Keratinocyte (primary cell): Measurements from ENCODE around the gene CST7. TPM values are rescaled to one million over a fixed set of nuclear protein-coding genes. Genes with fewer than 3 reads are reported as not detected.

Experiments used
- DNase-seq: peaks from one replicate; pipeline ENCODE4 v3.0.0-alpha.2; 2011; ENCODE audit warnings: low read depth, missing footprints, low spot score
- FAIRE-seq: peaks from 2 replicates; lab custom pipeline; 2011; peaks lifted over from hg19 to GRCh38; lab: Jason Lieb, UNC
- H2AFZ ChIP-seq: 2 replicates; pipeline ENCODE4 v1.6.0; 2012; ENCODE audit warnings: low read length, control low read depth, inconsistent platforms; ENCODE audit not compliant: control insufficient read depth
- H3K27ac ChIP-seq: 2 replicates; pipeline ENCODE4 v1.5.1; 2011; ENCODE audit warnings: low read length; ENCODE audit not compliant: control insufficient read depth, insufficient read depth
- H3K27me3 ChIP-seq: 3 replicates; pipeline ENCODE4 v1.6.0; 2011; ENCODE audit warnings: low read length; ENCODE audit not compliant: control insufficient read depth, insufficient read depth; ENCODE audit errors: extremely low read depth
- H3K36me3 ChIP-seq, 2 experiments: 2 replicates in 1 of 2; 3 replicates in 1 of 2; pipeline ENCODE4 v1.5.1; 2011; ENCODE audit warnings: low read length in 2 of 2, mild to moderate bottlenecking in 1 of 2; ENCODE audit not compliant: control insufficient read depth in 2 of 2, insufficient read depth in 2 of 2; ENCODE audit errors: extremely low read depth in 1 of 2
- H3K4me1 ChIP-seq: 3 replicates; pipeline ENCODE4 v1.5.1; 2011; ENCODE audit warnings: low read length; ENCODE audit not compliant: control insufficient read depth, insufficient read depth; ENCODE audit errors: extremely low read depth
- H3K4me2 ChIP-seq: 3 replicates; pipeline ENCODE4 v1.6.0; 2011; ENCODE audit warnings: low read depth, low read length; ENCODE audit not compliant: control insufficient read depth, insufficient read depth; ENCODE audit errors: extremely low read depth
- H3K4me3 ChIP-seq, 3 experiments: fragments of 200-600 bp in 1 of 3; sonication (generic) in 1 of 3; 2 replicates in 2 of 3; 3 replicates in 1 of 3; pipeline ENCODE4 v1.5.1; 2011 to 2016; ENCODE audit warnings: low read length in 3 of 3, mild to moderate bottlenecking in 3 of 3, control low read depth in 2 of 3, inconsistent platforms in 1 of 3, low read depth in 1 of 3, mixed read lengths in 1 of 3, mixed run types in 1 of 3, moderate library complexity in 1 of 3; ENCODE audit not compliant: control insufficient read depth in 2 of 3, insufficient read depth in 2 of 3; ENCODE audit errors: extremely low read depth in 1 of 3
- H3K79me2 ChIP-seq: 2 replicates; pipeline ENCODE4 v1.6.0; 2012; ENCODE audit warnings: low read length; ENCODE audit not compliant: control insufficient read depth, insufficient read depth
- H3K9ac ChIP-seq: 3 replicates; pipeline ENCODE4 v1.6.0; 2011; ENCODE audit warnings: low read length; ENCODE audit not compliant: control insufficient read depth, insufficient read depth; ENCODE audit errors: extremely low read depth
- H3K9me1 ChIP-seq: 3 replicates; pipeline ENCODE4 v1.6.0; 2011; ENCODE audit warnings: low read length; ENCODE audit not compliant: control insufficient read depth, insufficient read depth; ENCODE audit errors: extremely low read depth
- H3K9me3 ChIP-seq: 2 replicates; pipeline ENCODE4 v1.5.1; 2012; ENCODE audit warnings: low read depth, low read length; ENCODE audit not compliant: control insufficient read depth
- H4K20me1 ChIP-seq: 3 replicates; pipeline ENCODE4 v1.6.0; 2011; ENCODE audit warnings: low read length; ENCODE audit not compliant: control insufficient read depth, insufficient read depth; ENCODE audit errors: extremely low read depth
- CTCF ChIP-seq, 3 experiments: IDR thresholded peaks in 1 of 3; conservative IDR thresholded peaks in 1 of 3; optimal IDR thresholded peaks in 1 of 3; 2 replicates in 2 of 3; 3 replicates in 1 of 3; pipeline versions ENCODE3 to v1.5.1; 2011; ENCODE audit warnings: low read length in 3 of 3, mild to moderate bottlenecking in 3 of 3, moderate library complexity in 2 of 3, control low read depth in 1 of 3, inconsistent platforms in 1 of 3; ENCODE audit not compliant: insufficient read depth in 2 of 3; ENCODE audit errors: extremely low read depth in 1 of 3
- EZH2 ChIP-seq: IDR thresholded peaks from one replicate; pipeline ENCODE4 v1.6.1; 2012; ENCODE audit warnings: inconsistent platforms, mild to moderate bottlenecking, low read length, moderate library complexity
- dilution Hi-C: fragments of 300-500 bp; cut with MboI; formaldehyde crosslinking; loops from one replicate; pipeline ENCODE4 v1.7.0; 2020; ENCODE audit warnings: low sequenced_read_pairs; ENCODE audit not compliant: extremely low pct_ligation_motif_present
- polyA plus RNA-seq, 5 experiments: library from polyadenylated mRNA; depleted of rRNA in 3 of 5; stranded (reverse) in 3 of 5; stranded (forward) in 1 of 5; unstranded in 1 of 5; fragments of >200 nt; gene quantifications; 1 replicate in 1 of 5; 2 replicates in 3 of 5; 3 replicates in 1 of 5; pipeline versions ENCODE4 v1.2.1 to v1.2.3, GENCODE V29; 2011 to 2012; ENCODE audit warnings: missing spikeins in 2 of 5, low read depth in 1 of 5, low replicate concordance in 1 of 5

The CST7 gene
- polyA plus RNA-seq, 1 donor (not counting 4 experiments of a cell fraction or from before 2014, with no cell fraction given) = not detected

GRCh38 chr20:24915440-24915839, 33.6 kb upstream of the CST7 start:
- H3K4me1 ChIP-seq = no peaks in the 10 kb centered on the region
- H3K36me3 ChIP-seq = no peaks in the 10 kb centered on the region
- H4K20me1 ChIP-seq = no peaks in the 10 kb centered on the region
- H3K27me3 ChIP-seq = no peaks in the 10 kb centered on the region
- TF ChIP-seq EZH2 (no peak), CTCF (optimal IDR thresholded peaks at IDR 0.05 in 1 of 3, IDR thresholded peaks at IDR 0.05 in 1 of 3, conservative IDR thresholded peaks at IDR 0.05 in 1 of 3; ENCODE audit: extremely low read depth in 1 of 3, insufficient read depth in 2 of 3, low read length in 3 of 3) (no peak)
- H3K9ac ChIP-seq = no peak overlapping the region
- FAIRE-seq = no peak
- H3K4me3 ChIP-seq = no peak overlapping the region
- no peak overlapping the region for H3K27ac ChIP-seq
- no peak overlapping the region for H2AFZ ChIP-seq
- H3K4me2 ChIP-seq = no peak overlapping the region
- no peaks in the 10 kb centered on the region for H3K9me3 ChIP-seq
- DNase-seq = no peak
- H3K79me2 ChIP-seq = no peaks in the 10 kb centered on the region
- H3K9me1 ChIP-seq = no peaks in the 10 kb centered on the region
- dilution Hi-C loops = no loop called here

GRCh38 chr20:24915892-24916291, 33.2 kb upstream of the CST7 start:
- Histone ChIP-seq H3K9ac (no peak overlapping the region), H3K27ac (no peak overlapping the region), H3K4me2 (no peak overlapping the region), H3K79me2 (no peaks in the 10 kb centered on the region), H4K20me1 (no peaks in the 10 kb centered on the region), H3K27me3 (no peaks in the 10 kb centered on the region), H3K4me1 (no peaks in the 10 kb centered on the region), H2AFZ (no peak overlapping the region), H3K9me3 (no peaks in the 10 kb centered on the region), H3K4me3 (no peak overlapping the region), H3K9me1 (no peaks in the 10 kb centered on the region), H3K36me3 (no peaks in the 10 kb centered on the region)
- DNase-seq (no peak), FAIRE-seq (no peak)
- TF ChIP-seq EZH2 (no peak), CTCF (optimal IDR thresholded peaks at IDR 0.05 in 1 of 3, IDR thresholded peaks at IDR 0.05 in 1 of 3, conservative IDR thresholded peaks at IDR 0.05 in 1 of 3; ENCODE audit: extremely low read depth in 1 of 3, insufficient read depth in 2 of 3, low read length in 3 of 3) (no peak)
- dilution Hi-C loops = no loop called here
